ENCODE data around the gene ADPRHL1.

The ADPRHL1 gene

DNA sequence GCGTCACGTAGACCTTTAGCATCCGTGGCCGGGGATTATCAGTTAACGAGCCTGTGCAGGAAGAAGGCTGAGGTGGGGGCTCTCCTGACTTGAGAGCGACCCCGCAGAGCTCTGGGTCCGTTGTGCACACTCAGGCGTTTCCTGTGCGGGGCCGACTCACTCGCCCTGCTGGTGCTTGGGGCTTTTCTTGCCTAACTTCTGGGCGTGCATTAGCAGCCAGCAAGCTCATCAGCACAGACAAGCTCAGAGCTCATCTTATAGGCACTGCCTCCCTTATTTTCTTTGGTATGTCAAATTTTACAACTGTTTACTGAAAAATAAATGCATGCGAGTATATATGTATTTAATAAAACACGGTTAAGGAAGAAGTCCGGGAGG, 23.7 kb downstream of the ADPRHL1 start:
- no peaks in the 10 kb centered on the region for H3K27me3 ChIP-seq (ENCODE audit: insufficient read depth, poor library complexity, severe bottlenecking)
- H3K36me3 ChIP-seq (ENCODE audit: low read depth) = no peaks in the 10 kb centered on the region
- no peak overlapping the region for H3K27ac ChIP-seq (ENCODE audit: poor library complexity, severe bottlenecking)
- H3K4me3 ChIP-seq (ENCODE audit: severe bottlenecking) = no peak overlapping the region
- ATAC-seq (ENCODE audit: low read depth) = no peak
- TF ChIP-seq CTCF (IDR thresholded peaks at IDR 0.05; ENCODE audit: poor library complexity, severe bottlenecking) = no peak
- no peaks in the 10 kb centered on the region for H3K9me3 ChIP-seq (ENCODE audit: severe bottlenecking)
- no peaks in the 10 kb centered on the region for H3K4me1 ChIP-seq (ENCODE audit: insufficient read depth, poor library complexity, severe bottlenecking)
- DNase-seq (ENCODE audit: low spot score) = no peak

DNA sequence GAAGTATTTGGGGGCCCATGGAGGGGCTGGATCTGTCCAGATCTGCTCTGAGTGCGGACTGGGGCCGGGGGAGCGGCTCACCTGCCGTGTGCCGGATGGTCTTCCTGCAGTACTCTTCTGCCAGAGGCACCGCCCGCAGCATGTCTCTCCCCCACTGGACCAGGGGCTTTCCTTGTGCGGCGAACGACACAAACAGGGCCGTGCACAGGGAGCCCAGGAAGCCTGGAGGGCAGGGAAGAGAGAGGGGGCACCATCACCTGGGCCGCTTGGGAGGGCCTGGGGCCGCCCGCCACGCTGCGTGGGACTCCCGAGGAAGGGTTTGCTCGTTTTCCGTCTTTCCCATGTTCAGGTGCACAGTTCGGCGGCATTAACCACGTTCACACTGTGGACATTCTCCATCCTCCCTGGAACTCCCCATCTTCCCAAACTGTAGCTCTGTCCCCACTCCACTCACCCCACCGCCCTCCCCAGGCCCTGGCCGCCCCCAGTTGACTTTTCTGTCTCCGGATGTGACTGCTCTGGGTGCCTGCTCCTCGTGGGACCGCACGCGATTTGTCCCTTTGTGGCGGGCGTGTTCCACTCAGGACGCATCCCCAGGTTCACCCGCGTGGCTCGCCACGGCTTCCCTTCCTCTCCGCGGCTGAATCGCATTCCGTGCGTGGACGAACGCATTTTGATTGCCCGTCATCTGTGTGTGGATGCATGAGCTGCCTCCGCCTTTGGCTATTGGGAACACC, 24.2 kb downstream of the ADPRHL1 start:
- Histone ChIP-seq H3K9me3 (ENCODE audit: severe bottlenecking) (no peaks in the 10 kb centered on the region), H3K4me3 (ENCODE audit: severe bottlenecking) (no peak overlapping the region), H3K36me3 (ENCODE audit: low read depth) (no peaks in the 10 kb centered on the region), H3K27me3 (ENCODE audit: insufficient read depth, poor library complexity, severe bottlenecking) (no peaks in the 10 kb centered on the region), H3K27ac (ENCODE audit: poor library complexity, severe bottlenecking) (no peak overlapping the region), H3K4me1 (ENCODE audit: insufficient read depth, poor library complexity, severe bottlenecking) (no peaks in the 10 kb centered on the region)
- peak; percentile 48 for DNase-seq (ENCODE audit: low spot score)
- TF ChIP-seq CTCF (IDR thresholded peaks at IDR 0.05; ENCODE audit: poor library complexity, severe bottlenecking) = no peak
- ATAC-seq (ENCODE audit: low read depth) = no peak

- no peak for TF ChIP-seq CTCF (IDR thresholded peaks at IDR 0.05; ENCODE audit: poor library complexity, severe bottlenecking)
- no peak overlapping the region for H3K4me3 ChIP-seq (ENCODE audit: severe bottlenecking)
- no peaks in the 10 kb centered on the region for H3K4me1 ChIP-seq (ENCODE audit: insufficient read depth, poor library complexity, severe bottlenecking)
- no peaks in the 10 kb centered on the region for H3K9me3 ChIP-seq (ENCODE audit: severe bottlenecking)
- no peaks in the 10 kb centered on the region for H3K36me3 ChIP-seq (ENCODE audit: low read depth)
- no peak for ATAC-seq (ENCODE audit: low read depth)
- peak; percentile 57 for DNase-seq (ENCODE audit: low spot score)
- no peaks in the 10 kb centered on the region for H3K27me3 ChIP-seq (ENCODE audit: insufficient read depth, poor library complexity, severe bottlenecking)
- H3K27ac ChIP-seq (ENCODE audit: poor library complexity, severe bottlenecking) = no peak overlapping the region
Measured at GRCh38 chr13:113428469-113428865, 24.8 kb downstream of the ADPRHL1 start.

DNA sequence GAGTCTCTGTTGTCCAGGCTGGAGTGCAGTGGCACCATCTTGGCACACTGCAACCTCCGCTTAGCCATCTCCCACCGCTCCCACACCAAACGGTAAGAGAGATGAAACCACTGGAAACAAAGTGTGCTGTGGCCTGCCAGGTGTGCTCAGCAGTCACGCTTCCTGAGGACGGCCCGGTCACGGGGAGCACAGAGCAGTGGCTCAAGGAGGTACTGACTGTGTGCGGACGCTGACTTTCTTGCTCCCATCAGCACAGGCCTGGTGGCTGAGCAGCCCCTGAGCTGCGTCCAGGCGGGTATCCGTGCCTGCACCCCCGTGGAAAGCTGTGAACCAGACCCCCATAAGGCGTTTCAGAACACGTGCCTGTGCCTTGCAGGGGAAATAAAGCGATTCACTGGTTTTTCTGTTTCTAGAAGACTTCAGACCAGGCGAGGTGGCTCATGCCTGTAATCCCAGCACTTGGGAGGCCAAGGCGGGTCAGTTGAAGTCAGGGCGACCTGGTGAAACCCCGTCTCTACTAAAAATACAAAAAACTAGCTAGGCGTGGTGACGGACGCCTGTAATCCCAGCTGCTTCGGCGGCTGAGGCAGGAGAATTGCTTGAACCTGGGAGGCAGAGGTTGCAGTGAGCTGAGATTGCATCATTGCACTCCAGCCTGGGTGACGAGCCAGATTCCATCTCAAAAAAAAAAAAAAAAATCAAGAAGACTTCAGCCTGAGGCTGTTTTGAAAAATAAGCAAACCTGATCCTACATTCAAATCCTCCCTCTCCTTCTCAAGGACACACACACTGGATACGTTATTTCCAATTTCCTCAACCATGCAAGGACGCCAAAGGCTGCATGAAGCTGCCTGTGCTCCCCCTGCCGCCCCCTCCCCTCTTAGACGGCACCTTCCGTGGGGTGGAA, 25.5 kb downstream of the ADPRHL1 start:
- Histone ChIP-seq H3K27me3 (ENCODE audit: insufficient read depth, poor library complexity, severe bottlenecking) (no peaks in the 10 kb centered on the region), H3K27ac (ENCODE audit: poor library complexity, severe bottlenecking) (no peak overlapping the region)
- ATAC-seq (ENCODE audit: low read depth) = no peak

More for the DNA sequence above, 25.5 kb downstream of the ADPRHL1 start:
- Histone ChIP-seq H3K36me3 (ENCODE audit: low read depth) (no peaks in the 10 kb centered on the region), H3K4me1 (ENCODE audit: insufficient read depth, poor library complexity, severe bottlenecking) (no peaks in the 10 kb centered on the region), H3K4me3 (ENCODE audit: severe bottlenecking) (no peak overlapping the region), H3K9me3 (ENCODE audit: severe bottlenecking) (no peaks in the 10 kb centered on the region)
- TF ChIP-seq CTCF (IDR thresholded peaks at IDR 0.05; ENCODE audit: poor library complexity, severe bottlenecking) = no peak
- DNase-seq (ENCODE audit: low spot score) = no peak
